MCF 10A (cell line): ENCODE measurements around the gene CRAMP1. TPM values are rescaled to one million over a fixed set of nuclear protein-coding genes. Genes with fewer than 3 reads are reported as not detected.

Source experiments
- BruUV-seq: library from RNA; stranded (reverse); fragments of 400-500 nt; replicated peaks from 2 replicates; lab custom pipeline; 2021; lab: Mats Ljungman, UMichigan
- CTCF ChIA-PET: fragments of 300-600 bp; sonication (Branson Sonifier 250); formaldehyde crosslinking; extraction: SDS; loops from one replicate; lab custom pipeline; 2021; ENCODE audit warnings: antibody characterized with exemption, inconsistent platforms; lab: Yijun Ruan, JAX
- POLR2A ChIA-PET: fragments of 300-600, 350-650 bp; sonication (Branson Sonifier 250); formaldehyde crosslinking; extraction: SDS; loops from one replicate; lab custom pipeline; 2020; ENCODE audit warnings: antibody characterized with exemption, inconsistent platforms; lab: Yijun Ruan, JAX
- DNase-seq: peaks from one replicate; pipeline ENCODE4 v3.0.0-alpha.2; 2018; ENCODE audit not compliant: unreplicated experiment
- H3K27ac Mint-ChIP-seq: one replicate; pipeline ENCODE4 v1.8.0; 2022; ENCODE audit warnings: mild to moderate bottlenecking, low read depth, mixed read lengths; ENCODE audit not compliant: unreplicated experiment
- H3K27me3 Mint-ChIP-seq: one replicate; pipeline ENCODE4 v1.8.0; 2022; ENCODE audit warnings: mixed read lengths; ENCODE audit not compliant: insufficient read depth, unreplicated experiment
- H3K36me3 Mint-ChIP-seq: one replicate; pipeline ENCODE4 v1.8.0; 2022; ENCODE audit warnings: mild to moderate bottlenecking, moderate library complexity, mixed read lengths; ENCODE audit not compliant: insufficient read depth, unreplicated experiment
- H3K4me1 Mint-ChIP-seq: one replicate; pipeline ENCODE4 v1.8.0; 2022; ENCODE audit warnings: mixed read lengths; ENCODE audit not compliant: insufficient read depth, unreplicated experiment
- H3K4me3 Mint-ChIP-seq: one replicate; pipeline ENCODE4 v1.8.0; 2022; ENCODE audit warnings: mild to moderate bottlenecking, moderate library complexity, mixed read lengths; ENCODE audit not compliant: unreplicated experiment
- H3K9me3 Mint-ChIP-seq: one replicate; pipeline ENCODE4 v1.8.0; 2022; ENCODE audit warnings: mixed read lengths; ENCODE audit not compliant: unreplicated experiment
- CTCF ChIP-seq: fragments of 200-600 bp; IDR thresholded peaks from one replicate; pipeline ENCODE4 v1.8.0; 2022; ENCODE audit warnings: antibody characterized with exemption, mild to moderate bottlenecking; ENCODE audit not compliant: unreplicated experiment
- intact Hi-C: fragments of 100-400 bp; cut with micrococcal nuclease; formaldehyde crosslinking; loops from 2 replicates; pipeline ENCODE4 v1.14.1; 2022
- total RNA-seq: library from RNA; stranded (reverse); gene quantifications from 2 replicates; pipeline ENCODE4 v1.2.3, GENCODE V29; 2022

CRAMP1 gene
- total RNA-seq, 1 experiment from 2014 or later, result 26.3 TPM

DNA sequence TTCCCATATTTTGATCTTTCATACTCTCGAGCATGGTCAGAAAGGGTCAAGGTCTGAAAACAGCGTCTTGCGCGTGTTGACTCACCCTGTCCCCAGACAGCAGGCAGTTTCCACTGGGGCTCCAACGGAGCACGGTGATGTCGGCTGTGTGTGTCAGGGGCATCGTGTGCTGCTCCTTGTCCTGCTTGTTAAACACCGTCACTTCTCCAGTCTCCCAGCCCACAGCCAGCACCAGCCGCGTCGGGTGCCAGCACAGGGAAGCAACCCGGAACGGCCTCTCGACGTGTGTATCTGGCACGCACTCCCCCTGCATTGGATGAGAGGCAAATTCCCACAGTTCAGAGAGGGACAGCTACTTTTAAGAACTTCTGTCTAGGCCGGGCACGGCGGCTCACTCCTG is 9.9 kb upstream of the CRAMP1 start:
- H3K4me1 Mint-ChIP-seq, result no peaks in the 10 kb centered on the region
- intact Hi-C loops, result no loop called here
- no peak overlapping the region for H3K27ac Mint-ChIP-seq
- BruUV-seq, result no TSS peak
- ChIA-PET POLR2A (interaction anchor here (0.6 to 1.4 kb wide), 2 partner anchors 8 kb away, joined by 3 to 5 read pairs; no protein-coding TSS in a partner anchor), CTCF (interaction anchor here (0.6 kb wide), 1 partner anchor 139 kb away, joined by 3 read pairs; no protein-coding TSS in a partner anchor)
- no peaks in the 10 kb centered on the region for H3K9me3 Mint-ChIP-seq
- H3K36me3 Mint-ChIP-seq, result peaks cover 33% of the 10 kb centered on the region
- no peak for DNase-seq
- no peak for TF ChIP-seq CTCF
- no peak overlapping the region for H3K4me3 Mint-ChIP-seq
- H3K27me3 Mint-ChIP-seq, result no peaks in the 10 kb centered on the region

GRCh38 chr16:1606774-1607173 is 5.4 kb upstream of the CRAMP1 start:
- Mint-ChIP-seq H3K27me3 (no peaks in the 10 kb centered on the region), H3K36me3 (peaks cover 50% of the 10 kb centered on the region), H3K4me1 (peaks cover 6% of the 10 kb centered on the region), H3K4me3 (no peak overlapping the region), H3K27ac (no peak overlapping the region), H3K9me3 (no peaks in the 10 kb centered on the region)
- no TSS peak for BruUV-seq
- no peak for TF ChIP-seq CTCF
- no peak for DNase-seq
- ChIA-PET CTCF (interaction anchor here (0.6 to 0.7 kb wide), 3 partner anchors 120 to 622 kb away, joined by 3 to 4 read pairs (median 3); no protein-coding TSS in a partner anchor), POLR2A (interaction anchor here (1.0 kb wide), 1 partner anchor 9 kb away, joined by 3 read pairs; no protein-coding TSS in a partner anchor)
- intact Hi-C loops, result no loop called here

DNA sequence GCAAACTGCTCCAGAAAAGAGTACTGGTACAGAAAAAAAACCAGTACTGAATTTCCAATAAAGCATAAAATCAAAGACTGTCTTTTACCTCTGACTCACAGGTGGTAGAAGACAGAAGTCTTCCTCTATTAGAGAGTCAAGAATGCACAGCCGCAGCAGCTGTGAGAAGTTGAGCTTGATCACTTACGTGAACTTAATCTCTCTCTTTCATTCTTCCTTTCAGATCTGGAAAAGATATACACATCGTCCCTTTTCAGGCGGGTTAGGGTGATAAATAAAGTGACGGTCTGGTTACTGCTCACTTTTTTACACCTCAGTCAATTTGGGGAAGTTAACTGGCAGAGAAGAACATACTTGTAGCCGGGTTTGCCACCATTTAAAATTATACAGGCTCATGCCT is 4.2 kb upstream of the CRAMP1 start:
- Mint-ChIP-seq H3K36me3 (peaks cover 48% of the 10 kb centered on the region), H3K27me3 (no peaks in the 10 kb centered on the region), H3K4me1 (peaks cover 6% of the 10 kb centered on the region), H3K9me3 (no peaks in the 10 kb centered on the region), H3K27ac (no peak overlapping the region), H3K4me3 (no peak overlapping the region)
- no TSS peak for BruUV-seq
- no peak for DNase-seq
- no peak for TF ChIP-seq CTCF
- intact Hi-C loops, result no loop called here
- CTCF ChIA-PET, result interaction anchor here (0.6 to 0.7 kb wide), 2 partner anchors 128 to 154 kb away, joined by 3 read pairs; no protein-coding TSS in a partner anchor
- POLR2A ChIA-PET, result interaction anchor here (1.0 kb wide), 1 partner anchor 175 kb away, joined by 3 read pairs; the partner anchor contains the start of genes NUBP2 and SPSB3

DNA sequence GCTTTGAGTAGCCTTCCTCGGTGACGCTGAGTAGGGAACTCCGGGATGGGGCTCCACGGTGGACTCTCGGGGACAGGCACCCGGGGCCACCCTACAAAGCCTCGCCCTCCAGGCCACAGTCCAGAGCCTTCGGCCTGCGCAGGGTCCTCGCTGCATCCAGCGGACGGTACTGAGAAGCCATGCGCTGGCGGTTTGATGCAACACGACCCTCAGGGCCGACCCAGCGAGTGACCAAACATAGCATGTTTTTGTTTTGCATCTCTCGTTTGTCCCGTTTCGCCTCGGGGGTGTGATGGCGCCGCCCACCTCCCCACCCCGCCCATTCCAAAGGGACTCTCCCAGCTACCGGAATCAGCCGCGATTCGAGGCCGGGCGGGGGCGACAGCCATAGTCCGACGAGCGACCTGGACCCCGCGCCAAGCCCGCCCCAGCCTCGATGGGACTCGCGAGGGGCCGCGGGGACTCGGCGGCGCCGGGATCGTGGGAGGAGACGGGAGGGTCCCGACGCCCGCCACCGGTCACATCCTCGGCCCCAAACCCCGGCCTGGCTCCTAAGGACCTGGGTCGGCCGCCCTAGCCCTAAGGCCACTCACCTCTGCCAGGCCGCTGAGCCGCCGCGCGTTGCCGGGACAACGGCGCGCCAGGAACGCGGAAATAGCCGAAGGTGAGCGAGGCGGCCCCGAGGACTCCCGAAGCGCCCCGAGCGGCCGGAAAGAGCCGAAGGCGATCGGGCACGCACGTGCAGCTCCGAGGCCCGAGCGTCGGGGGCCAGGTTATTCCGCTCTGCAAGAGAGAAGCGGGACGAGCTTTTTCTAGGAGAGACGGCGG is 1.9 kb upstream of the CRAMP1 start:
- Mint-ChIP-seq H3K4me1 (peaks cover 10% of the 10 kb centered on the region), H3K9me3 (no peaks in the 10 kb centered on the region), H3K27ac (peak overlapping the region; percentile 97), H3K4me3 (peak overlapping the region; percentile 85), H3K27me3 (no peaks in the 10 kb centered on the region), H3K36me3 (peaks cover 48% of the 10 kb centered on the region)
- DNase-seq, result peak; percentile 89
- TF ChIP-seq CTCF, result no peak
- intact Hi-C loops, result loop anchor here (5.0 kb wide), 2 partner anchors 67 to 97 kb away; partner anchors contain the start of genes JPT2 and MAPK8IP3
- CTCF ChIA-PET, result no interaction called here
- POLR2A ChIA-PET, result interaction anchor here (0.6 to 3.6 kb wide), 19 partner anchors 8 to 1696 kb away, joined by 3 to 36 read pairs (median 4); partner anchors contain the start of genes EME2, JPT2, MAPK8IP3 and MRPS34
- BruUV-seq, result TSS peak; percentile 7
